ENCODE results near the gene NKD1.

DNA sequence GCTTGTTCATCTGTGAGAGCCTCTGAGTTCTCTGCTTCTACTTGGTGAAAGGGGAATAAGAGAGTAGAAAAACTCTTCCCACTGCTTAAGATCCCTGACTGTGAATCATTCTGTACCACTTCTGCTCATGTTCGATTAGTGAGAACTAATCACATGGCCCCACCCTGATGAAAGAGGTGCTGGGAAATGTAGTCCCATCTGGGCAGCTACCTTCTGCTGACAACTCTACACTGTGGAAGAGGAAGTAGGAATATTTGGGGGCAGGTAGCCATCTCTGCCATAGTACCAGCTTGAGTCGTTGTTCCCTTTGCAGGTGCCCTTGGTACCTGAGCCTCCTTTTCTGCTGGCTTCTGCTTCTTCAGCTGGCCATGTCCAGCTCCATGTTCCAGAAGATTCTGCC, 29.9 kb downstream of the NKD1 start:
- TF ChIP-seq, protein P1, sequence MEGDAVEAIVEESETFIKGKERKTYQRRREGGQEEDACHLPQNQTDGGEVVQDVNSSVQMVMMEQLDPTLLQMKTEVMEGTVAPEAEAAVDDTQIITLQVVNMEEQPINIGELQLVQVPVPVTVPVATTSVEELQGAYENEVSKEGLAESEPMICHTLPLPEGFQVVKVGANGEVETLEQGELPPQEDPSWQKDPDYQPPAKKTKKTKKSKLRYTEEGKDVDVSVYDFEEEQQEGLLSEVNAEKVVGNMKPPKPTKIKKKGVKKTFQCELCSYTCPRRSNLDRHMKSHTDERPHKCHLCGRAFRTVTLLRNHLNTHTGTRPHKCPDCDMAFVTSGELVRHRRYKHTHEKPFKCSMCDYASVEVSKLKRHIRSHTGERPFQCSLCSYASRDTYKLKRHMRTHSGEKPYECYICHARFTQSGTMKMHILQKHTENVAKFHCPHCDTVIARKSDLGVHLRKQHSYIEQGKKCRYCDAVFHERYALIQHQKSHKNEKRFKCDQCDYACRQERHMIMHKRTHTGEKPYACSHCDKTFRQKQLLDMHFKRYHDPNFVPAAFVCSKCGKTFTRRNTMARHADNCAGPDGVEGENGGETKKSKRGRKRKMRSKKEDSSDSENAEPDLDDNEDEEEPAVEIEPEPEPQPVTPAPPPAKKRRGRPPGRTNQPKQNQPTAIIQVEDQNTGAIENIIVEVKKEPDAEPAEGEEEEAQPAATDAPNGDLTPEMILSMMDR (IDR thresholded peaks at IDR 0.05): no peak
- TF ChIP-seq POLR2A (IDR thresholded peaks at IDR 0.05) (no peak), POLR2AphosphoS5 (IDR thresholded peaks at IDR 0.05) (no peak), EP300 (IDR thresholded peaks at IDR 0.05) (no peak)

Measured in stomach (tissue), 4 donors.